ENCODE results near the gene GALNT1.

Gene GALNT1

GRCh38 chr18:35618696-35619095 lies 37.2 kb downstream of the GALNT1 start:
- no peak for DNase-seq (ENCODE audit: low read depth)

DNA sequence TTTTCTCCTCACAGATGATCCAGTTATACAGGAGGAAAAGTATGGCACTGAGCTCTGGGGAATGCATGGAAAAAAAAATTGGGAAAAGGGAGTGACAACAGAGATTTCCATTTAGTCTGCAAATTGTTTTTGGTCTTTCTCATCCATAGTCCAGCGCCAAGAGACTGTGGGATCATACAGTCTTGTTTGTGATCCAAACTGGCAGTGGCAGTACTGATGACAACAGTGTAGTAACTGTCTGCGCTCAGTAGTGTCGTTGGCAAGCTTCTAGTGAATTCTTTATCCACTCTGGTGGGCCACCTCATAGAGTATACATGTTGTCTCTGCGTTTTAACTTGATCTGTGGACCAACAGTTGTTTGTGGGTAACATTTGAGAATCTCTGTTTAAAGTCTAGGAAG lies 37.9 kb downstream of the GALNT1 start:
- no peak for DNase-seq (ENCODE audit: low read depth)

DNA sequence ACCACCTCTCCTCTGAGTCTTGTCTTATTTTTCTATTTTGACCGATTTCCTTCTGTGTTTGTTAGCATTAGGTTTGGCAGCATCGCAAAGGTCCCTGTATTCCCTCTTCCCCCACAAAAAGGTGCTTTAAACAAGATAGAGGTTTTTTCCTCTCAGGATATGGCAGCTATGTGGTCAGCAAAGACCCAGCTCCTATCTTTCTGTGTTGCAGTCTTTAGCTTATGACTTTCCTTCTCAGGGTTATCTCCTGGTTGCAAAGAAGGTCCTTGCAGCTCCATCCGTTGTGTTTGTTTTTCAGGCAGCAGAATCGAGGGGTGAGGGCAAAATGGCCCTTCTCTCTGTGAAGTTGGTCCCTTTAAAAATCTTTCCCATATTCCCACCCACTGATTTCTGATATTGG lies 38.4 kb downstream of the GALNT1 start:
- DNase-seq (ENCODE audit: low read depth), result no peak

- DNase-seq (ENCODE audit: low read depth), result no peak
These were observed 39.2 kb downstream of the GALNT1 start for GRCh38 chr18:35620765-35621164.

DNA sequence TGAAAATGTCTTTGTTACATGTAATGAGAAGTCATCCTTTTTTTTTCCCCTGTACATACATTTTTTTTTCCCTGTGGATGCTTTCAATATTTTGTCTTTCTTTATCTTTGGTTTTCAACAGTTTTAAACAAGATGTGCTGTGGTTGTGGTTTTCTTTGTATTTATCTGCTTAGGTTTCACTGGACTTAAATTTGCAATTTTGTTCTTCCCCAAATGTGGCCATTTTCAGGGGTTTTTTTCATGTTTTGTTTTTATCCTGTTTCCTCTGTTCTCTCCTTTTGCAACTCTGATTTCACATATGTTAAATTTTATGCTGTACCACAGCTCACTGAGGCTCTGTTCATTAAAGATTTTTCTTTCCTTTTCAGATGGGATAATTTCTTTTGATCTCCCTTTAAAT lies 41.7 kb downstream of the GALNT1 start:
- no peak for DNase-seq (ENCODE audit: low read depth)

- no peak for DNase-seq (ENCODE audit: low read depth)
These were observed 42.6 kb downstream of the GALNT1 start for GRCh38 chr18:35624146-35624545.

DNA sequence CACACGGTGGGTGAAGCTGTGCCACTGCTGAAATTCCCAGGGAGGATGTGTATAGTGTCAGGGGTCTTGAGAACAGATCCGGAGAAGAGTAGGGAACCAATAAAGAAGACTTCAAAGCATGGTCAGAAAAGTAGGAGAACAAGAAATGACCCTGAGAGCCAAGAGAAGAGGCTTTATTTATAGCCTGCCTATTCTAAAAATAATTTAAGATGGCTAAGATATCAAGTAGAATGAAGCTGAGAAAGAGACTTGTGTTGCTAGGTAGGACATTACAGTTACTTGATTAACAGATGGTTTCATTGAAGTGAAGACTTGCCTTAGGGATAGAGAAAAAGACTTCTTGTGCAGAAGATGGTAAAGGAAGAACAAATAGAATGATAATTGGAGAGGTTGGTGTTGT lies 43.7 kb downstream of the GALNT1 start:
- no peak for DNase-seq (ENCODE audit: low read depth)

- DNase-seq (ENCODE audit: low read depth), result no peak
These were observed 52.2 kb downstream of the GALNT1 start for GRCh38 chr18:35633761-35634160.

GRCh38 chr18:35634323-35634722 lies 52.8 kb downstream of the GALNT1 start:
- peak; percentile 42 for DNase-seq (ENCODE audit: low read depth)

GRCh38 chr18:35635170-35635569 lies 53.6 kb downstream of the GALNT1 start:
- DNase-seq (ENCODE audit: low read depth), result peak; percentile 72

GRCh38 chr18:35637227-35637626 lies 55.7 kb downstream of the GALNT1 start:
- DNase-seq (ENCODE audit: low read depth), result no peak

DNA sequence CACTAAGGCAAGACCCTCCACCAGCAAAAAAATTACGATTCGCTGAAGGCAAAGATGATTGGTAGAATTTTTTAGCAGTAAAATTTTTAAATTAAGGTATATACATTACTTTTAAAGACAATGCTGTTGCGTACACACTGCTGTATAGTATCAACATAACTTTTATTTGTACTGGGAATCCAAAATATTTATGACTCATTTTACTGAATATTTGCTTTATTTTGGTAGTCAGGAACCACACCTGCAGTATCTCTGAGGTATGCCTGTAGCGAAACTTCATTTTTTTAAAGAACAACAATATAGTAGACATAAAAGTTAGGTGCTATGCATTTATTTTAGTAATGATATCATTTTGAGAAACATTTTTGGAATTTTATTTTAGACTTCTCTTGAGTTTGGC lies 57.8 kb downstream of the GALNT1 start:
- no peak for DNase-seq (ENCODE audit: low read depth)

DNA sequence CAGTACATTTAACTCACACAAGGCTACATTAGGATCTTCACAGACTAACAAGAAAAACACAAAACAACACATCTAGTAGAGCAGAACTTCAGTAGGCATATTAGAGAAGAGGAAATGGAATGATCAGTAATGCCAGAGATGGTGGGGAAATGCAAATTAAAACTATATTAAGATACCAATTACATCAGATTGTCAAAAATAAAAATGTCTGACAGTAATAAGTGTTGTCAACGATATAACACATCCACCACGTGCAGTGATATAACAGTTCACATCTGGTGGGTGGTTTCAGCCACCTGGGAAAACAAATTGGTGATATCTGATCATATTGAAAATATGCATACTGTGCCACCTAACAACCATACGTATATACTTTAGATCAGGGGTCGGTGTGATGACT lies 59.9 kb downstream of the GALNT1 start:
- peak; percentile 27 for DNase-seq (ENCODE audit: low read depth)

GRCh38 chr18:35641916-35642315 lies 60.4 kb downstream of the GALNT1 start:
- peak; percentile 49 for DNase-seq (ENCODE audit: low read depth)

DNA sequence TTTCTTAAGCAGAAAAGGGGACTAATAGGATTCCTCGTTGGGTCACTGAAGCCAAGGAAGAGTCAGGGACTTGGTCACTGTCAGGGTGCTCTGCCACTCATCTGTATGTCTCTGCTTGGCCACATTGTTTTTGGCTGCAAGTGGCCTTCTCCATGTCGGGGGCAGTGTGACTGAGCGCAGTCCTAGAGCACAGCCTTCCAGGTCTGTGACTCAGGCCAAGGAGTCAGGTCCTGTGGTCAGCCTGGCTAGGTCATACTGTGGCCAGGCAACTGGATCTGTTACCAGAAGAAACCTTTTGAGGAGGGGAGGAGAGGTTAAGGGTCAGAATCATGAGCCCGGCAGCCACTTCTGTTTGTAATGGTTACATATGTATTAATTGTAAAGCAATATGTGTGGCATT lies 61.3 kb downstream of the GALNT1 start:
- peak; percentile 51 for DNase-seq (ENCODE audit: low read depth)

DNA sequence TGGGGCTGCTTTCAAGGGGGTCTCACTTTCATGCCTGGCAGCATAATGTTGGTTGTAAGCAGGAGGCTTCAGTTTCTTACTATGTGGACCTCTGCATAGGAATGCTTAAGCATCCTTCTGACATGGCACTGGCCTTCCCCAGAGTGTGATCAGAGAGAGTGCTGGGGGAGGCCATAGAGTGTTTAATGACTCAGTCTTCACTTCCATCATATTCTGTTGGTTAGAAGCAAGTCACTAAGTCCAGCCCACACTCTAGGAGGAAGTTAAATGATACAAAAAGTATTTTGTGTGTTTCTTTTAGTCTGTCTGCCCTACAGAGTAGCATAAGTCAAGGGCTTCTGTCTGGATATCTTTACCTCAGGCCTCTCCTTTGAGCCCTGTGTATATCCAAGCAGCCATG lies 64.9 kb downstream of the GALNT1 start:
- no peak for DNase-seq (ENCODE audit: low read depth)

DNA sequence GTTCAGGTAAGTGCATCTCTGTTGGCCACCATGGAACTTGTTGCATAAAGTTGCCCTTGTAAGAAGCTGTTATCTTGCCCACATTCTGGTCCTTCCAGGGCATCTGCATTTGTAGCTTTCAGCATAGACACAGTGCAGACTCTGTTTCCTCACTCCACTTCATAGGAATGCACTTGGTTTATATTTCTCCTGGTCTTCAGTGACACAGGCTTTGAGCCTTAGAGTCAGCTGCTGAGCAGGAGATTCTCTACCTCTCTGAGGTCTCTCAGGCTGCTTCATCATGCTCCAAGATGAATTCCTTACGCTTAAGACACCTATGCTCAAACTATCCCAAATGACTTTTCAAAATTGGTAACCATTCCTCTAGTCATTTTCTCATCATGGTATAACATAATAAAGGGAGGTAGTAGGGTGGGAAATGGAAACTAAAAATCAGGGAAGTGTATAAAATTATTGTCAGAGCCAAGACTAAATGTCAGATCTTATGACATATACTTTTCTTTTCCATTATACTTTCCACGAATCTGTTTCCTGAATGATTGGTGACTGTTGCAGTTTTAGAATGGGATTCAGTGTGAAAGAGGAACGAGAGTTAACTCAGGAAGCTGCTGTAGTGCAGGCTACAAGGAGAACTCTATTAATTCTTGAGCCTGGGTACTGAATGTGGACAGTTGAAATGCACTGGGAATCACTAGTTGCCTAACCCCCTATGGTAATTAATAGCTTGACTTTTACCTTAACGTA lies 72.0 kb downstream of the GALNT1 start:
- no peak for DNase-seq (ENCODE audit: low read depth)

DNA sequence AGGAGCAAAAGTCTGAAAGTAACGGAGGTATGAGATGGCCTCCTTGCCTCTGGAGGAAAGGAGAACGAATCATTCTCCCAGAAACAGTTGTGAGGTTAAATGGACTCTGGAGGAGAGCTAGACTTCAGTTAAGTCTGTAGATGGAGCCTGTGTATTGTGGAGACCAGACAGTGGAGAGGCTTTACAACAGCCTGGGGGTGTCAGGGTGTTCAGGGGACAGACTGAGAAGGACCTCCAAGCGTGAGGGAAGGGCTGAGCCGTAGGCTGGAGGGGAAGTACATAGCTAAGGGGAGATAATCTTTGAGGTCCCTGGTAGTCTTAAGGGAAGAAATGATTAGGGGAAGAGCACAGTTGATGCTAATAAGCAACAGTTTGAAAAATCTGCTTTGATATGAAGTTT lies 76.6 kb downstream of the GALNT1 start:
- DNase-seq (ENCODE audit: low read depth), result no peak

DNA sequence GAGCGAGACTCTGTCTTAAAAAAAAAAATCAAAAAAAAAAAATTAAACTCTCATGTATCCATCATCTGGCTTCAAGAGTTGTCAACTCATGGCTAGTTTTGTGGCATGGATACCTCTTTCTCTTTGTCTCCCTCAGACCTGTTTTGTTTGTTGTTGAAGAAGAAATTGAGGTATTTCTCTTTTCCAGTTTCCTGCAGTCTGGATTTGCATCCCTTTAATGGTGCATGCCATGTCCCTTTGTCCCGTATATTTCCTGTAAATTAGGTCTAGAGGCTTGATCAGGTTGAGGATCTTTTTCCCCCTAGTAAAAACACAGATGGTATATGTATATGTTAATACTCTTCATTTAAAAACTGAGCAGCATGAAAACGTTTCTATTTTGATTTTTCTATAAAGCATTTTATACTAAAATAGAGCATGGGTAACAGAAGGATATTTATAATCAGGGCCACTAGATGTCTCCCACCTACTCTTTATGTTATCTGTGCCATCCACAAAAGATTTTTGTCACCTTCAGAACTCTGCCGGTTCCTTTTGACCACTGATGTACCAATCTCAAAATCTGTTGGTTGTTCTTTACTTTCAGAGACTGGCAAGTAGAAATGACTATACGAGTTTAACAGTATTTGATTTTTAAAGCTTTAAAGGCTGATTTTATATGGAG lies 80.1 kb downstream of the GALNT1 start:
- DNase-seq (ENCODE audit: low read depth), result peak; percentile 15

- DNase-seq (ENCODE audit: low read depth), result no peak
These were observed 80.9 kb downstream of the GALNT1 start for GRCh38 chr18:35662293-35663062.

DNA sequence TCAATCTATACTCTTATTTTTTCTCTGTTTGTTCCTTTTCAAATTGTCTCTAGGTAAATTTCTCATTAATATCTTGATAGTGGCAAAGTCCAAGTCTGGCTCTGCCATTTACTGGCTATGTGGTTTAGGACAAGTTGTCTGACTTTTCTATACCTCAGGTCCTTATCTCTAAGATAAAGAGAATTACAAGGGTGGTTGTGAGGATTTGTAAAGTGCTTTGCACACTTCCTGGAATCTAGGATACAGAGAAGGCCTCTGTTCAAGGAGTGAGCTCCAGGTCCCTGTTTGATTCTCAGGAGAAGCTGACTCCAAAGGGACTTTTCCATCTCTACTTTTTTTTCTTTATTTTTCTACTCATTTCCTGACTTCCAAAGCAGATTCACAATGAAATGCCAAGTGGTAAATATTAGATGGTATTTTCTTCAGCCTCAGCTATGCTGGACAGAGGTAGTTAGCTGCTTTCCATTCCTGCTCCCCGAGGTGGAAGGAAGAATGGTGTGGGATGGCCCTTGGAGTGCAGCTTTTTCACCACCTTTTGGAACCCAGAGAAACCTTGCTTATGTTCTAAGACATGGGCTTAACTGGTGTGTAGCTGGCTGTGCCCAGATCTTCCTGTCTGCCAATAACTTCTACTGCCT lies 90.5 kb downstream of the GALNT1 start:
- peak; percentile 7 for DNase-seq (ENCODE audit: low read depth)

DNA sequence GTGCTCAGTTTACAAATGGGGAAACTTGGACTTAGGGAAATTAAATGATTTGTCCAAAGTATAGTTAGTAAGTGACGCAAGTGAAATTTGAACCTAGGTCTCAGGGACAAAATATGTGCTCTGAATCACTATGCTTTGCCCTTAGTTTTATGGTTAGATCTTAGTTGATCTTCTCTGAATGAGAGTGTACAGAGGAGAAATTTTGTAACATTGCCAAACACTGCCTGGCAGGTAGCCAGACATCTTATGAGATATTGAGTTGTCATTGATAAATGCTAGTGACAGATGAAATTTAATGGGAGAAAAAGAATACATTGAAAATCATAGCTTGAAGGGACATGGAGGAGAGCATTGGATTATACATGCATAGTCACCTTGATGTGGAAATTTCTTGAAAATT lies 91.4 kb downstream of the GALNT1 start:
- peak; percentile 64 for DNase-seq (ENCODE audit: low read depth)

- DNase-seq (ENCODE audit: low read depth), result no peak
These were observed 92.1 kb downstream of the GALNT1 start for GRCh38 chr18:35673682-35674081.
